ENCODE data around the gene NUBP2.

NUBP2 gene

GRCh38 chr16:1782408-1783264 lies at the start of gene NUBP2, which contains the start of gene SPSB3:
Gene NUBP2, plus strand, starts transcription at chr16:1782960. Its CDS starts 61 bp downstream, at chr16:1783021.
Gene SPSB3, minus strand, starts transcription at chr16:1782571. Its CDS starts 1,088 bp downstream, at chr16:1781483.
- peak; percentile 99 for DNase-seq (ENCODE audit: extremely low read depth, insufficient read length)
- Histone ChIP-seq H3K4me3 (replicated peaks; ENCODE audit: low read depth, low read length) (peak within 1 kb of the TSS; percentile 92), H3K36me3 (ENCODE audit: control insufficient read depth, insufficient read depth, low read length) (peaks cover 10% of the 10 kb centered on the region), H3K27me3 (replicated peaks; ENCODE audit: control insufficient read depth, insufficient read depth, low read length) (no peaks in the 10 kb centered on the region)
- TF ChIP-seq CTCF (IDR thresholded peaks at IDR 0.05; ENCODE audit: insufficient read depth, low read length, poor library complexity, severe bottlenecking) = no peak

GRCh38 chr16:1734123-1734522 lies 48.6 kb upstream of the NUBP2 start:
- no peak overlapping the region for H3K4me3 ChIP-seq (replicated peaks; ENCODE audit: low read depth, low read length)
- no peaks in the 10 kb centered on the region for H3K27me3 ChIP-seq (replicated peaks; ENCODE audit: control insufficient read depth, insufficient read depth, low read length)
- TF ChIP-seq CTCF (IDR thresholded peaks at IDR 0.05; ENCODE audit: insufficient read depth, low read length, poor library complexity, severe bottlenecking) = no peak
- peaks cover 26% of the 10 kb centered on the region for H3K36me3 ChIP-seq (ENCODE audit: control insufficient read depth, insufficient read depth, low read length)
- DNase-seq (ENCODE audit: extremely low read depth, insufficient read length) = no peak

GRCh38 chr16:1734816-1735215 lies 47.9 kb upstream of the NUBP2 start:
- Histone ChIP-seq H3K36me3 (ENCODE audit: control insufficient read depth, insufficient read depth, low read length) (peaks cover 26% of the 10 kb centered on the region), H3K27me3 (replicated peaks; ENCODE audit: control insufficient read depth, insufficient read depth, low read length) (no peaks in the 10 kb centered on the region), H3K4me3 (replicated peaks; ENCODE audit: low read depth, low read length) (no peak overlapping the region)
- no peak for DNase-seq (ENCODE audit: extremely low read depth, insufficient read length)
- no peak for TF ChIP-seq CTCF (IDR thresholded peaks at IDR 0.05; ENCODE audit: insufficient read depth, low read length, poor library complexity, severe bottlenecking)

- no peaks in the 10 kb centered on the region for H3K27me3 ChIP-seq (replicated peaks; ENCODE audit: control insufficient read depth, insufficient read depth, low read length)
- no peak for TF ChIP-seq CTCF (IDR thresholded peaks at IDR 0.05; ENCODE audit: insufficient read depth, low read length, poor library complexity, severe bottlenecking)
- H3K36me3 ChIP-seq (ENCODE audit: control insufficient read depth, insufficient read depth, low read length) = peaks cover 14% of the 10 kb centered on the region
- no peak overlapping the region for H3K4me3 ChIP-seq (replicated peaks; ENCODE audit: low read depth, low read length)
- no peak for DNase-seq (ENCODE audit: extremely low read depth, insufficient read length)
Observed at GRCh38 chr16:1740234-1740633, 42.5 kb upstream of the NUBP2 start.

- Histone ChIP-seq H3K27me3 (replicated peaks; ENCODE audit: control insufficient read depth, insufficient read depth, low read length) (no peaks in the 10 kb centered on the region), H3K36me3 (ENCODE audit: control insufficient read depth, insufficient read depth, low read length) (peaks cover 14% of the 10 kb centered on the region), H3K4me3 (replicated peaks; ENCODE audit: low read depth, low read length) (no peak overlapping the region)
- no peak for DNase-seq (ENCODE audit: extremely low read depth, insufficient read length)
- TF ChIP-seq CTCF (IDR thresholded peaks at IDR 0.05; ENCODE audit: insufficient read depth, low read length, poor library complexity, severe bottlenecking) = no peak
Observed at GRCh38 chr16:1740781-1741490, 41.8 kb upstream of the NUBP2 start.
